ENCODE measurements around the gene ANKS6.

ANKS6 gene

DNA sequence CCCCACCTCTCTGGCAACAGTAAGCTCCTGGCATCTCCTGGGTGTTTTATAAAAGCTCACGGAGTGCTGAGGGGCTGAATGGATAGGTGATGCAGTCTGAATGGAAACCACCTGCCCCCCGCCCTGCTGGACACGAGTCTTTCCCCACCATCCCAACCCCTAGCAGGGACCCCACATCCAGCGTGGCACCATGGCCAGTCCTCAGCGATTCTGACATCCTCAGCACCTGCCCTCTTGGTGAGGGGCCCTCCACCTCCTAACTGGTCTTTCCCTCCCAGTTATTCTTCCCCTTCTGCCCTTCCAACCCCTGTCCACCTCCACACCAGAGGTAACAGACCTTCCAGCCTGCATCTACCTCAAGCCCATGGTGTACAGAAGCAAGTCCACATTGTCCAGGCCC, 48.9 kb downstream of the ANKS6 start:
- no peaks in the 10 kb centered on the region; the same call in 1 of the 2 replicates for H3K36me3 ChIP-seq (ENCODE audit: insufficient read depth, low read length)
- TF ChIP-seq EZH2 (IDR thresholded peaks at IDR 0.05; ENCODE audit: borderline replicate concordance, low read depth, low read length, severe bottlenecking), result no peak
- TF ChIP-seq, protein P1, sequence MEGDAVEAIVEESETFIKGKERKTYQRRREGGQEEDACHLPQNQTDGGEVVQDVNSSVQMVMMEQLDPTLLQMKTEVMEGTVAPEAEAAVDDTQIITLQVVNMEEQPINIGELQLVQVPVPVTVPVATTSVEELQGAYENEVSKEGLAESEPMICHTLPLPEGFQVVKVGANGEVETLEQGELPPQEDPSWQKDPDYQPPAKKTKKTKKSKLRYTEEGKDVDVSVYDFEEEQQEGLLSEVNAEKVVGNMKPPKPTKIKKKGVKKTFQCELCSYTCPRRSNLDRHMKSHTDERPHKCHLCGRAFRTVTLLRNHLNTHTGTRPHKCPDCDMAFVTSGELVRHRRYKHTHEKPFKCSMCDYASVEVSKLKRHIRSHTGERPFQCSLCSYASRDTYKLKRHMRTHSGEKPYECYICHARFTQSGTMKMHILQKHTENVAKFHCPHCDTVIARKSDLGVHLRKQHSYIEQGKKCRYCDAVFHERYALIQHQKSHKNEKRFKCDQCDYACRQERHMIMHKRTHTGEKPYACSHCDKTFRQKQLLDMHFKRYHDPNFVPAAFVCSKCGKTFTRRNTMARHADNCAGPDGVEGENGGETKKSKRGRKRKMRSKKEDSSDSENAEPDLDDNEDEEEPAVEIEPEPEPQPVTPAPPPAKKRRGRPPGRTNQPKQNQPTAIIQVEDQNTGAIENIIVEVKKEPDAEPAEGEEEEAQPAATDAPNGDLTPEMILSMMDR (IDR thresholded peaks at IDR 0.05; ENCODE audit: borderline replicate concordance, extremely low read depth, low read length, poor library complexity, severe bottlenecking), result no peak
- no peaks in the 10 kb centered on the region for H3K79me2 ChIP-seq (ENCODE audit: insufficient read depth, low read length)
- ATAC-seq (ENCODE audit: insufficient read depth, low read depth) (no peak), DNase-seq (no peak)
- H3K4me3 ChIP-seq (ENCODE audit: low read depth in 1 of 2, low read length in 2 of 2), result no peak overlapping the region
- H3K4me2 ChIP-seq (ENCODE audit: insufficient read depth, low read length), result no peak overlapping the region
- no peaks in the 10 kb centered on the region for H3K9me3 ChIP-seq (ENCODE audit: insufficient read depth, low read length, severe bottlenecking)
- H2AFZ ChIP-seq (ENCODE audit: low read depth, low read length), result no peak overlapping the region
- H4K20me1 ChIP-seq (ENCODE audit: insufficient read depth, low read length), result no peaks in the 10 kb centered on the region
- no peak overlapping the region for H3K9ac ChIP-seq (ENCODE audit: low read depth, low read length)
- no peaks in the 10 kb centered on the region for H3K27me3 ChIP-seq (ENCODE audit: insufficient read depth, low read length, poor library complexity)
- H3K27ac ChIP-seq (ENCODE audit: low read length), result no peak overlapping the region
- H3K4me1 ChIP-seq (ENCODE audit: insufficient read depth, low read length), result no peaks in the 10 kb centered on the region

DNA sequence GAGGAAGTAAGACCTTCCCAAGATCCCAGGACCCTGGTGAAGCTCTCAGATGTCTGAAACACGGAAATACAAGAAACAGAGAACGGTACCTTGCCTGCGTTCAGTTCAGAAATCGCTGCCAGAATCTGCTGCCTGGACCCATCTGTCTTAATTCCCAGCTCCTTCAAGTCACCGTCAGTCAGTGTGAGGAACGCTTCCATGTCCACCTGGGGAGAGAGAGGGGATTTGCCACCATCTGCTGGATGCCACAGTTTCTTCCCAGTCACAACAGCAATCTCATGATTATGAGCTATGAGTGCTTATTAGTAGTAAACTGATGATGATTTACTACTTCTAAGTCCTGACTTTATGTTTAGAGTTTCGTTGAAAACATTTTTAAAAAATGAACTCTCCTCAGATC, 50.9 kb downstream of the ANKS6 start:
- Histone ChIP-seq H3K36me3 (ENCODE audit: insufficient read depth, low read length) (no peaks in the 10 kb centered on the region), H3K27me3 (ENCODE audit: insufficient read depth, low read length, poor library complexity) (no peaks in the 10 kb centered on the region), H4K20me1 (ENCODE audit: insufficient read depth, low read length) (no peaks in the 10 kb centered on the region), H3K4me1 (ENCODE audit: insufficient read depth, low read length) (no peaks in the 10 kb centered on the region), H3K79me2 (ENCODE audit: insufficient read depth, low read length) (no peaks in the 10 kb centered on the region), H3K27ac (ENCODE audit: low read length) (no peak overlapping the region), H2AFZ (ENCODE audit: low read depth, low read length) (no peak overlapping the region), H3K9me3 (ENCODE audit: insufficient read depth, low read length, severe bottlenecking) (no peaks in the 10 kb centered on the region), H3K9ac (ENCODE audit: low read depth, low read length) (no peak overlapping the region), H3K4me3 (ENCODE audit: low read depth in 1 of 2, low read length in 2 of 2) (no peak overlapping the region), H3K4me2 (ENCODE audit: insufficient read depth, low read length) (no peak overlapping the region)
- no peak for ATAC-seq (ENCODE audit: insufficient read depth, low read depth)
- DNase-seq, result no peak
- TF ChIP-seq, protein P1 (IDR thresholded peaks at IDR 0.05; ENCODE audit: borderline replicate concordance, extremely low read depth, low read length, poor library complexity, severe bottlenecking), result no peak
- TF ChIP-seq EZH2 (IDR thresholded peaks at IDR 0.05; ENCODE audit: borderline replicate concordance, low read depth, low read length, severe bottlenecking), result no peak

DNA sequence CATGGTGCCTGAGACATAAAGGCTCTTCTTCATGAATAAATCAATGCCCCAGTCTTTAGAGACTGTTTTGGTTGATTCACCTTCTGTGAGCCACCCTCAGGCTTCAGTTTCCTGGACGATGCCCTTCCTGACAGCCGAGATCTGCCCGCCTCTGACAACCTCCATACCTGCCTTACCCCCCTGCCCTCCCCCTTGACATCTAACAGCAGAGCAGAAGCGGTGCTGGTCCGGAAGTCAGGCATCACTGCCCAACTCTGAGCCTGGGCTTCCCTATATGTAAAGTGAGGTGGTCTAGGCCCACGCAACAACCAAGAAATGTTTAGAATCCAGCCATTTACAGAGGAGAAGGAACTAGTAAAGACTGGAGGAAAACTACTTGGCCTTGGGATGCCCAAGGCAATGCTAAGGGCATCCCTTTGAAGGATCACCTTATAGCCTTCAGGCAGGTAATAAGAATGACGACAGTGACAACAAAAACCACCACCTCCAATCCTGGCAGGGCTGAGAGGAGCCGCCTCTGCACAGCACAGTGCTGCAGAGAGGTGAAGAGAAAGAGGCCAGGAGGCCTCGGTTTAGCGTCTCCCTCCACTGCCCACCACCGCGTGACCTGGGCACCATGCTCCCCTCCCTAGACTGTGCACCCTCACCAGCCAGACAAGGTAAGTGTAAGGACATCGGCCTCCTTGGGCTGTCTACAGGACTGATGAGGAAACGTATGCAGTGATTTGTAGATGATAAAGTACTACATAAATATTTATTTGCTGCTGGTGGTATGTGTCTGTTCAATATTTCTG, 52.3 kb downstream of the ANKS6 start:
- TF ChIP-seq EZH2 (IDR thresholded peaks at IDR 0.05; ENCODE audit: borderline replicate concordance, low read depth, low read length, severe bottlenecking), result no peak
- TF ChIP-seq, protein P1 (IDR thresholded peaks at IDR 0.05; ENCODE audit: borderline replicate concordance, extremely low read depth, low read length, poor library complexity, severe bottlenecking), result no peak
- Histone ChIP-seq H3K4me1 (ENCODE audit: insufficient read depth, low read length) (no peaks in the 10 kb centered on the region), H3K79me2 (ENCODE audit: insufficient read depth, low read length) (no peaks in the 10 kb centered on the region), H2AFZ (ENCODE audit: low read depth, low read length) (no peak overlapping the region), H3K27ac (ENCODE audit: low read length) (no peak overlapping the region), H3K9me3 (ENCODE audit: insufficient read depth, low read length, severe bottlenecking) (no peaks in the 10 kb centered on the region), H3K4me2 (ENCODE audit: insufficient read depth, low read length) (no peak overlapping the region), H3K9ac (ENCODE audit: low read depth, low read length) (no peak overlapping the region), H3K27me3 (ENCODE audit: insufficient read depth, low read length, poor library complexity) (no peaks in the 10 kb centered on the region), H4K20me1 (ENCODE audit: insufficient read depth, low read length) (no peaks in the 10 kb centered on the region), H3K36me3 (ENCODE audit: insufficient read depth, low read length) (no peaks in the 10 kb centered on the region), H3K4me3 (ENCODE audit: low read depth in 1 of 2, low read length in 2 of 2) (no peak overlapping the region)
- ATAC-seq (ENCODE audit: insufficient read depth, low read depth) (no peak), DNase-seq (no peak)

All from DND-41 (cell line).